Skeletal muscle cell (primary cell): ENCODE measurements around the gene PRDX6.

Experiments used
- DNase-seq: peaks from one replicate; pipeline ENCODE4 v3.0.0-alpha.2; 2010; ENCODE audit warnings: low read depth
- H3K4me3 ChIP-seq: 2 replicates; pipeline ENCODE4 v1.5.1; 2011; ENCODE audit warnings: low read depth, mild to moderate bottlenecking, control low read depth, low read length, moderate library complexity

The PRDX6 gene

DNA sequence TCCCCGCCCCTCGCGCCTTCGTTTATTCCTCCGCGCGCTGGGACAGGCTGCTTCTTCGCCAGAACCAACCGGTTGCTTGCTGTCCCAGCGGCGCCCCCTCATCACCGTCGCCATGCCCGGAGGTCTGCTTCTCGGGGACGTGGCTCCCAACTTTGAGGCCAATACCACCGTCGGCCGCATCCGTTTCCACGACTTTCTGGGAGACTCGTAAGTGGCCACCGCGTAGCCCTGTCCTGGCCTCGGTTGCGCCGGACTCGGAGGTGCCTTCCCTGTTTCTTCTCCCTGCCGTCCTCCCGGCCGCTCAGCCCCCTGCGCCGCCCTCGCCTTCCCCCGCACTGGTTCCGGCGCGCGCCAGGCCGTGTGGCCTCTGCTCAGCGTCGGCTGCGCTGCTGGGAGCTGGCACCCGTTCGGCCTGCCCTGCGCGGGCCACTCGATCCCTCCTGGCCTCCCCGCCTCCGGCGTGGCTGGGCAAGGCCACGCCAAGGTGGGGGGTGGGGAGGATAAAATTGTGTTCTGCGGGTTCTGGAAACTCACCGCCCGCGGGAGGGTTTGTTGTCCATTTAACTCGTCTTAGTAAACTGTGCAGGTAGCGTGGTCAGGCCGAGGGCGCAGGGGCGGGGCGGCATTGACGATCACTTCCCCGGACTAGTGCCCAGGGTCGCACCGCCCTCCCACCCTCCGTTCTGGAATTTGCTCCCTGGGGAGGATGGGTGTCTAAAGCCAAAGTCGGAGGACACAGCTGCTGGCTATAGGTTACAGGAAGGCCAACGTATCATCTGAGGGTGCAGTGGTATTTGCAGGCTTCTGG is at the start of gene PRDX6:
Gene PRDX6, plus strand, starts transcription at position 50 of the 808 bp plus-strand sequence. Its CDS starts 63 bp downstream, at position 113.
- DNase-seq: peak; percentile 53
- peak within 1 kb of the TSS; percentile 96 for H3K4me3 ChIP-seq

DNA sequence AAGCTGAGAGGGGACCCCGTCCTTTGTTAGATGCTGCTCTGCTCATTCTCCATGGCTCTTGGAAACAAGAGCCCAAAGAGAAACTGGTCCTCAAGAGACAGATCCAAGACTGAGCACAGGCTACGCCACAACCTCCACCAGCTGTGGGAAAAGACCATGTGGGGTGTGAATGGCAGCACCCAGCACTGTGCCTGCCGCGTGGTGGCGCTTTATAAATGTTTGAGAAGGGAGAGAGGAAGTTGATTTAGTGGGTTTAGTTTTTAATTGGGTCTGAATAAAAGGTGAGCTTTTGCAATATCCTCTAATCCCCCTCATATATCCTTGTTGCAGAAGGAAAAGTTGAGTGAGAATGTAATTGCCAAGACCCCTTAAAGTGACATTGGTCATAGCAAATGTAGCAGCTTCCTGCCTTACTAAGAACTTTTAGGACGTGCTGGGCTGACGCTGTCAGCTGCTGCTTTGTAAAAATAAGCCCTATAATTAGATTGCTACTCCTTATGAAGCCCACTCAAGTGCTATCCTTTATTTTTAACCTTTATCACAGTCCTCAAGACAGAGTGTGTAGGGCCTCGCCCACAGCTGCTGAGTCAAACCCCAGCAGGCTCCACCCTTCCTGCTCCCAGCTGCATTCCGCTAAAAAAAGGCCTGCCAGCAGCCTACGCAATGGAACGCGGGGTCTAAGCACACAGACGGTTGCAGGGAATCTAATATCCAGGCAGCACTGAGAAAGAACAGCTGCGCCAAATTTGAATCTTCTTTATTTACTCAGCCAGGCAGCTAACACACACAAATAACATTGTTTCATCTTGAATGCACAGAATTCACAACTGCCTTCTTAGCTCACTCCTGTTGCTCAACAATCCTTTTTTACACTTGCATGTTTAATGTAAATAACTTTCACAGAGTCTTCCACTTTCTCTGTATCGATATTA is 47.4 kb upstream of the PRDX6 start:
- peak overlapping the region; percentile 30 for H3K4me3 ChIP-seq
- DNase-seq: peak; percentile 93

- no peak for DNase-seq
- no peak overlapping the region for H3K4me3 ChIP-seq
These were observed 46.3 kb upstream of the PRDX6 start for GRCh38 chr1:173430677-173431303.

DNA sequence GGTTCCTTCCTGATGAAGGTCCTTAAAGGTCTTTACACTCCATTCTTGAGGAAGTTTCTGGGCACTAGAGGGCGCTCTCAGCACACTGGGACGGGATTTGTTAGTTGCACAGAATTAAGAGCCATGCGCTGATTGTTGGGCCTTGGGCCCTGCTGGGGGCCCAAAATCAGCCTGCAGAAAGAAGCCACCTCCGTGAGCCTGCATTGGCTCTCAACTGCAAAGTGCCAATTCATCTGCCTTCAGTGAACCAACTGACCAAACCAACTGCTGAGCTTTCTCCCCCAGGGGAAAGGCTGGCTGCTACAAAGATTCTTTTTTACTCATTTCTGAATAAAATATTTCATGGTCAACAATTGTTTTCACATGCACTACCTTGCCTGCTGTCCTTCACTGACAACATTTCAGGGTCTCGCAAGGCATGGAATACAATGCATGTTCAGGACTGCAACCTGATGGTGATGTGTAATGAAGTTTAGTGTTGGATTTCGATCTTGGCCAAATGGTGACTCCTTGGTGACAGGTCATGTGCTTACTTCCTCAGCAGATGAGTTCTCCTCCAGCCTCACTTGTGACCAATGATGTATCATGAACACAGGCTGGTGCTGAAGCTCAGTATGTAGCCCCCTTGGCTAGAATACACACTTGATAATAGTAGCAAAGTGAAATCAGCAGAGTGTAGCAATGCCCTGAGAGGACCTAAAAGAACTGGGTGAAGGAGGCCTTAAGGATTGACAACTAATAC is 45.7 kb upstream of the PRDX6 start:
- no peak overlapping the region for H3K4me3 ChIP-seq
- peak; percentile 51 for DNase-seq

DNA sequence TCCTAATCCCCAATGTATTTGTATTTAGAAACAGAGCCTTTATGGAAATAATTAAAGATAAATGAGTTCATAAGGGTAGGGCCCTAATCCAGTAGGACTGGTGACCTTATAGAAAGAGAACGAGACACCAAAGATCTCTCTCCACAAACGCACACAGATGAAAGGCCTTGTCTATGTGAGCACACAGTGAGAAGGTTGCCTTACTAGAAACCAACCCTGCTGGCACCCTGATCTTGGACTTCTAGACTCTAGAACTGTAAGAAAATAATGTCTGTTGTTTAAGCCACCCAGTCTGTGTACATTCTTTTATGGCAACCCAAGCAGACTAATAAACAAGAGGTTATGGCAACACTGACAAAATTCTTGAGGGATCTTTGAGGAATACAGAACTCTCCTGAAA is 44.8 kb upstream of the PRDX6 start:
- DNase-seq: no peak

DNA sequence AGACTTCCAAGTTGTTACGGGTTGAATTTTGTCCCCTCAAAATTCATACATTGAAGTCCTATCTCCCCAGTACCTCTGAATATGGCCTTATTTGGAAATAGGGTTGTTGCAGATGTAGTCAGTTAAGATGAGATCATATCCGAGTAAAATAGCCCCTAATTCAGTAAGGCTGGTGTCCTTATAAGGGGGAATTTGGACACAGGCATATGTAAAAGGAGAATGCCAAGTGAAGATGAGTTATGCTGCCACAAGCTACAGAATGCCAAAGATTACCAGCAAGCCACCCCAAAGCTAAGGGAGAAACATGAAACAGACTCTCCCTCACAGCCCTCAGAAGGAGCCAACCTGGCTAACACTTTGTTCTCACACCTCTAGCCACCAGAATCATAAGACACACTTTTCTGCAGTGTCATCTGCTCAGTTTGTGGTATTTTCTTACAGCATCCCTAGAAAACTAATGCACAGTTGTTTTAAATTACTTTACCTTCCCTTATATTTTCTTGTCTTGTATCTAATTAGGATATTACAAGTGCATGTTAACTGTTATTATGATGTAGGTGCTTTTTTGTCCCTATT is 43.3 kb upstream of the PRDX6 start:
- no peak overlapping the region for H3K4me3 ChIP-seq
- no peak for DNase-seq

More for the DNA sequence above, 44.8 kb upstream of the PRDX6 start:
- no peak overlapping the region for H3K4me3 ChIP-seq

GRCh38 chr1:173436841-173437428 is 40.2 kb upstream of the PRDX6 start:
- H3K4me3 ChIP-seq: no peak overlapping the region
- no peak for DNase-seq

DNA sequence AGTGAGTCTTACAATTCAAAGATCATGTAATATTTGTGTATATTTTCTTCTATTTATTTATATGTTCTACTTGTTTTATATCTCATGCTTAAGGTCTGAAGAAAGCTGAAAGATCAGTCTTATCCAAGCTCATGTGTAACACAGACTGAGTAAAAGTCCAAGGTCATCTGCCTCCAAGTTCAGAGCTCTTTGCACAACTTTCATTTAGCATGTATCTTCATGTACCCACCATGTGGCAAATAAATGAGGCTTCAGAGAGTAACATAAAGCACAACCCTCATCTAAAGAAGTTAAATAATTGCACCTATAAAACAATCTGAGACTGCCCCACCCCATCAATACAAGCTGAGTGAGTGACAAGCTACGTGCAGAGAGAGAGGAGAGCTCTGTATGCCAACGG is 38.5 kb upstream of the PRDX6 start:
- DNase-seq: no peak
- no peak overlapping the region for H3K4me3 ChIP-seq

GRCh38 chr1:173440430-173440829 is 36.7 kb upstream of the PRDX6 start:
- DNase-seq: no peak
- H3K4me3 ChIP-seq: no peak overlapping the region

DNA sequence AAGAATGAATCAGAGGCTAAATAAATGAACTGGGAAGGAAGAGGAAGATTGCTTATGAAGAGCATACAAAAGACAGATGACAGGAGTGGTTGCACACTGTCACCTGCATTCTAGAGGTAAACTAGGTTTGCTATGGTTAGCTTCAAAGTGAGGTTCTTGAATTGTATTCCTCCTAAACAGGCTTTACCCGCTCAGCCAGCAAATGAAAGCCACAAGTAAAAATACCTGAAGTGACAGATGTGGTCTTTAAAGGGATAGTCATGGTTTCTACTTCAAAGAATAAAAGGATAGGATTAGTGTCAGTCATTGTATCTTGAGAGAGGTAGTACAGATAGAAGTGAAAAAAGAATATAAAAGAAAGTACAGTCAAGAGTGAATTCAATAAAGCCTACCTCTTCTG is 32.4 kb upstream of the PRDX6 start:
- no peak for DNase-seq
- no peak overlapping the region for H3K4me3 ChIP-seq

DNA sequence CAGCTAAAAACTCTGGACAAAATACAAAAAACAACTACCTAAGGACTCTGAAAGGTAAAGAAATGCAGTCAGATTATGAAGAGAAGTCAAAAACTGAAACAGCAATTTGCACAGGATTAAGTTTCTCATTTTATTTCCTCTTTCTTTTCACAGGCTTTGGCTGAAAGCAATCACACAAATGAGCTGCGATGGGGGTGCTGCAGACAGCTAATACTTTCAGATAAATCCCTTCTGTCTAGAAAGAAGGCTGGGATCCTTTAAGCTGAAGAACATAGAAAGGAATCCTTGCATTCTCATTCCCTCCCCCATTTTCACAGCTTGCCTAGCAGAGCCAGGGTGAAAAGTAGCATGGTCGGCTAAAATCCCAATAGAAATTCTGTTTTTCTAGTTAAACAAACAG is 32.0 kb upstream of the PRDX6 start:
- no peak for DNase-seq

DNA sequence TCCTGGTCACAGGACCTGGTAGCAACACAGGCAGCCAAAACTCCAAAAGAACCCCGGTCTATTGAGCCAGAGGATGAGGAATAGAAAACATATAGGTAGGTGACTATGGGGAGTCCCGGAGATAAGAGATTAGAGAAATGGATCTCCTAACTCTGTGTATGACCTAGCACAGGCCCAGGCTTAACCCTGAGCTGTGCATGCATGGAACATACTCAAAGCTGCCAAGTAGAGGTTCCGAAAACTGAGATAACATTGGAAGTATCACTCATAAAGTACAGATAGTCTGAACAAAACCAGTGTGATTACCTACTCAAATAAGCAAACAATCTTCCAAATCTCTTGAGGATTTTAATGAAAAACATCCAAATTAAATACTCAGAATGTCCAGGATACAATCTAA is 31.5 kb upstream of the PRDX6 start:
- no peak overlapping the region for H3K4me3 ChIP-seq

More for the DNA sequence above, 32.0 kb upstream of the PRDX6 start:
- H3K4me3 ChIP-seq: no peak overlapping the region

DNA sequence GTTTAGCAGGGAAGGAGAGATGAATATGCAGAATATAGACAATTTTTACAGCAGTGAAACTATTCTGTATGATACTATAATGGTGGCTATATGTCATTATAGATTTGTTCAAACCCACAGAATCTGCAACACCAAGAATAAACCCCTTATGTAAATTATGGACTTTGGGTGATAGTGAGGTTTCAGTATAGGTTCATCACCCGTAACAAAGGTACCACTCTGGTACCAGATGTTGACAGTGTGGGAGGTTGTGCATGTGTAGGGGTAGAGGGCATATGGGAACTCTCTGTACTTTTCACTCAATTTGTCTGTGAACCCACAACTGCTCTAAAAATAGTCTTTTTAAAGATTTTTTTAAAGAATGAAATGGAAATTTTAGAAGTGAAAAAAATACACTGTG is 29.9 kb upstream of the PRDX6 start:
- no peak for DNase-seq

More for the DNA sequence above, 31.5 kb upstream of the PRDX6 start:
- DNase-seq: no peak

GRCh38 chr1:173448945-173449344 is 28.2 kb upstream of the PRDX6 start:
- DNase-seq: no peak
- H3K4me3 ChIP-seq: no peak overlapping the region

More for the DNA sequence above, 29.9 kb upstream of the PRDX6 start:
- no peak overlapping the region for H3K4me3 ChIP-seq

DNA sequence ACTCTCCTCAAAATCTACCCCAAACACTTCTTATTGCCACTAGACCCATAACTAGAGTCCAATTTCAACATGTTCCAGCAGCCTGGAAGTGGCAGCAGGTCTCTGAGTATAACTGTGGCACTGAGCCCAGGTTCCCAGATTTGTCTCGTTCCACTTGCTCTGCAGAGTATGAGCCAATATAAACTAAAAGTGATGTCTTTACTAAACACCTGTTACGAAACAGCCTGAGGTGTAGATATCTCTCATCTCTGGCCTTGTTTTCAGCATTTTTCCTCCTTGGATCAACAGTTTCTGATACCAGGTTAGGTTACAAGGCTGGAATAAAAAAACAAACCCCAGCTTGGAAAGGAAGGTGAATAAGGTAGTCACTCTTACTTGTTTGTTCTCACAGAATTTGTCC is 25.2 kb upstream of the PRDX6 start:
- no peak for DNase-seq
- H3K4me3 ChIP-seq: no peak overlapping the region

DNA sequence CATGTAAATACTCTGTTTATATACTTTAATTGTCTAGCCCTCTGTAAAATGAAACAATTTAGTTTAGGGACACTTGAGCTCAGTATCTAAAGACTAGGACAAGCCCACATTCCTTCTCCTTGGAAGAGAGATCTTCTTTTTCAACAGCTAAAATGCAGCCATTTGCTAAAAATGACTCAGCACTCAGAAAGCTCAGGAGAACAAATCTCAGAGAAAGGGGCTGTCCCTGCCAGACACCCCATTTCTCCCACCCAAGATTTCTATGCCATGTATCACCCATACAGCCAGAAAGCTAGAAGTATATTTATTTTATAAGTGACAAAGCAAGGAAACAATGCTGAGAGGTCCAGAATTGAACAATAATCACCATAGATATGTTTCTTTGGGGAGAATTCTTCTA is 23.2 kb upstream of the PRDX6 start:
- no peak overlapping the region for H3K4me3 ChIP-seq
- DNase-seq: no peak

DNA sequence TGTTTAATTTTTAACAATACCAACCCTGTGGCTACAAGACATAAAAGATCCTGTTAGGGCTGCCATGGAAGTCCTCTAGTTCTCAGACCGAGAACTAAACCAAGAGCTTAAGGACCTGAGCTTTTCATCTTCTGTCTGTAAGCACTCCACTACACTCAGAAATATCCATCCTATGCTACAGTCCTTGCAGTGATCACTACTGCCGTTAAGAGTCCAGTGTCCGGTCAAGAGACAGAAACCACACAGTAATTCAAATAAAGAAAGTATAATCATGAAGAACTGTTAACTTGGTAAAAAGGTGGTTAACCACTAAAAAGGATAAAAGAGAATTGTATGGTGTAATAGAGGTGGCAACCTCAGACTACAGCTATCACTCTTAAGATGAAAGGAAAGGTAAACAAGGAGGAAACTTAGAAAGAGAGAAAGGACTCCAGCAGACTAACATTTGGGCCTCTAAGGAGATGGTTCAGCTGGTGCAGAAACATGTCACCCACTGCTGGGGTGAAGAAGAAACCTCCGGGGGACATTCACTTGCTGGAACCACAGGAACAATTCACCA is 22.1 kb upstream of the PRDX6 start:
- DNase-seq: no peak
- H3K4me3 ChIP-seq: no peak overlapping the region

GRCh38 chr1:173459885-173460284 is 17.2 kb upstream of the PRDX6 start:
- no peak for DNase-seq
- H3K4me3 ChIP-seq: no peak overlapping the region
